OCI-LY3 (cell line): Measurements from ENCODE around the gene SLC51A.

ENCODE experiments used
- EZH2phosphoT487 ChIP-seq: fragments of 200-600 bp; shearing (Covaris generic); IDR thresholded peaks from 2 replicates; pipeline ENCODE4 v1.6.1; 2018; ENCODE audit warnings: antibody characterized with exemption, mixed run types, low read depth
- TF ChIP-seq, protein P1 (sequence below): fragments of 200-600, 300-600 bp; sonication (generic); IDR thresholded peaks from 2 replicates; pipeline ENCODE4 v1.5.1; 2014; ENCODE audit warnings: antibody characterized with exemption, low read length, low read depth

DNA sequence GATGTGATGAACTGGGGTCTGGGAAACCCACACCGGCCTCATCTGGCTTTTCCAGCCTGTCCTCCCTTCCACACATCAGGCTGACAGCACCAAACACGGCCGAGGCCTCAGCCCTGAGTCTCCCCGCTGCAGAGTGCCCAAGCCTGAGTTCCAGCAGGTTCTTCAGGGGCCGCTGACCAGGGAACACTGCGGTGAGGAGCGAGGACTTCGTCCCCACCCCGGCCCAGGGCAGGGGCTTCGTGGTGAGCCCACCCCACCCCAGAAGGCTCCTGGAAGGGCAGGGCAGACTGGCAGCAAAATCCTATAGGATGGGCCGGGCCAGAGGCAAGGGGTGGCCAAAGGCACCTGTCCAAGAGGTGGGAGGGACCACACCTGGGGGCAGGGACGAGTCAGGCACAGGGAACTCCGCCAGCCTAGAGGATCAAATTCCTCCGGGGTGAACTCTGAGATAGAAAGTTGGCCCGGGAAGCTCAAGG, at the start of gene SLC51A:
- TF ChIP-seq, protein P1, sequence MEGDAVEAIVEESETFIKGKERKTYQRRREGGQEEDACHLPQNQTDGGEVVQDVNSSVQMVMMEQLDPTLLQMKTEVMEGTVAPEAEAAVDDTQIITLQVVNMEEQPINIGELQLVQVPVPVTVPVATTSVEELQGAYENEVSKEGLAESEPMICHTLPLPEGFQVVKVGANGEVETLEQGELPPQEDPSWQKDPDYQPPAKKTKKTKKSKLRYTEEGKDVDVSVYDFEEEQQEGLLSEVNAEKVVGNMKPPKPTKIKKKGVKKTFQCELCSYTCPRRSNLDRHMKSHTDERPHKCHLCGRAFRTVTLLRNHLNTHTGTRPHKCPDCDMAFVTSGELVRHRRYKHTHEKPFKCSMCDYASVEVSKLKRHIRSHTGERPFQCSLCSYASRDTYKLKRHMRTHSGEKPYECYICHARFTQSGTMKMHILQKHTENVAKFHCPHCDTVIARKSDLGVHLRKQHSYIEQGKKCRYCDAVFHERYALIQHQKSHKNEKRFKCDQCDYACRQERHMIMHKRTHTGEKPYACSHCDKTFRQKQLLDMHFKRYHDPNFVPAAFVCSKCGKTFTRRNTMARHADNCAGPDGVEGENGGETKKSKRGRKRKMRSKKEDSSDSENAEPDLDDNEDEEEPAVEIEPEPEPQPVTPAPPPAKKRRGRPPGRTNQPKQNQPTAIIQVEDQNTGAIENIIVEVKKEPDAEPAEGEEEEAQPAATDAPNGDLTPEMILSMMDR: no peak
- no peak for TF ChIP-seq EZH2phosphoT487
